ENCODE measurements around the gene NUTM2F. TPM values are rescaled to one million over a fixed set of nuclear protein-coding genes. Genes with fewer than 3 reads are reported as not detected.

Gene NUTM2F
- total RNA-seq, 2 experiments from 2014 or later: not detected

DNA sequence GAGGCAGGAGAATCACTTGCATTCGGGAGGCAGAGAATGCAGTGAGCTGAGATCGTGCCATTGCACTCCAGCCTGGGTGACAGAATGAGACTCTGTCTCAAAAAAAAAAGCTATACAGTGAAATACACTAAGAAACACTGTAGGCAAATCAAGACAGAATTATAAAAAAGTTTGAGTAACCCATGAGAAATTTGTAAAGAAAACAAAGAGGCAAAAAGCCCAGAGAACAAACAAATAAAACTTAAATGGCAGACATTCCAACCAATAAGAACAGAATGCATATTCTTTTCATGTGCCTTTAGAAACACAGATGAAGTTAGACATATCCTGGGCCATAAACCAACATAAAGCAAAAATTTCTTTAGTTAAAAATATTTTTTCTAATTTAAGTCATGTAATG is 38.8 kb downstream of the NUTM2F start:
- no peak for ATAC-seq
- intact Hi-C loops (cut with micrococcal nuclease): no loop called here
- H3K27ac Mint-ChIP-seq: no peak overlapping the region
- no peaks in the 10 kb centered on the region for H3K27me3 Mint-ChIP-seq
- no peaks in the 10 kb centered on the region for H3K4me1 Mint-ChIP-seq (ENCODE audit: low read depth)
- POLR2A ChIA-PET: interaction anchor here (1.0 kb wide), 1 partner anchor 11 kb away, joined by 4 read pairs; no protein-coding TSS in a partner anchor
- H3K36me3 Mint-ChIP-seq (ENCODE audit: low read depth): peaks cover 56% of the 10 kb centered on the region
- no peaks in the 10 kb centered on the region for H3K9me3 Mint-ChIP-seq
- CTCF ChIA-PET: no interaction called here
- TF ChIP-seq, protein P1, sequence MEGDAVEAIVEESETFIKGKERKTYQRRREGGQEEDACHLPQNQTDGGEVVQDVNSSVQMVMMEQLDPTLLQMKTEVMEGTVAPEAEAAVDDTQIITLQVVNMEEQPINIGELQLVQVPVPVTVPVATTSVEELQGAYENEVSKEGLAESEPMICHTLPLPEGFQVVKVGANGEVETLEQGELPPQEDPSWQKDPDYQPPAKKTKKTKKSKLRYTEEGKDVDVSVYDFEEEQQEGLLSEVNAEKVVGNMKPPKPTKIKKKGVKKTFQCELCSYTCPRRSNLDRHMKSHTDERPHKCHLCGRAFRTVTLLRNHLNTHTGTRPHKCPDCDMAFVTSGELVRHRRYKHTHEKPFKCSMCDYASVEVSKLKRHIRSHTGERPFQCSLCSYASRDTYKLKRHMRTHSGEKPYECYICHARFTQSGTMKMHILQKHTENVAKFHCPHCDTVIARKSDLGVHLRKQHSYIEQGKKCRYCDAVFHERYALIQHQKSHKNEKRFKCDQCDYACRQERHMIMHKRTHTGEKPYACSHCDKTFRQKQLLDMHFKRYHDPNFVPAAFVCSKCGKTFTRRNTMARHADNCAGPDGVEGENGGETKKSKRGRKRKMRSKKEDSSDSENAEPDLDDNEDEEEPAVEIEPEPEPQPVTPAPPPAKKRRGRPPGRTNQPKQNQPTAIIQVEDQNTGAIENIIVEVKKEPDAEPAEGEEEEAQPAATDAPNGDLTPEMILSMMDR (IDR thresholded peaks at IDR 0.05): no peak
- no peak for DNase-seq
- H3K4me3 Mint-ChIP-seq: no peak overlapping the region

DNA sequence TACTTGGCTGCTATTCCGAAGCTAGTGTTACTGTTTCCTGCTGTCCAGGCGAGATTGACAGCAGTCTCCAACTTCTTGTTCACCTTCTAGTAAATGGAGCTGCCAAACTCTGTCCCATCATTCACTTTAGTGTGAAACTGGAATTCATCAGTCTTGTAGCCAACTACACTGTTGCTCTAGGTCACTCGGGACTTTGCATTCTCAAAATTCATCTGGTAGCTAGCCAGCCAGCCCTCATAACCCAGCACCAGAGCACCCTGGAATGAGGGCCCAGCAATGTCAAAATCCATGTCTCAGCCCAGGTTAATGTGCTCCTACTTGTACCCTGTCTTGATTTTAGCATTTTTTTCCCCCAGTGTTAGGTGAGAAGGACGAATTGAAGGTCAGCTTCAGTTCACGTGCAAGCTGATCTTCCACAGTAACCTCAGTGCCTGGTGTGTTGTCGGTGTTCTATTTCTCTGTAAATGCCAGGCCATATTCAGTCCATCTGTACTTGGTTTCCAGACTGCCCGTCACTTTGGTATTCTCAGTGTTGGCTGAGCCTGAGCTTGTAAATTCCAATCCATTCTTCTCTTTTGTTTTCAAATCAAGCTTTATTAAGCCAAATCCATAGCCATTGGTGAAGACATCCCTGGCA is 40.4 kb downstream of the NUTM2F start:
- no peaks in the 10 kb centered on the region for H3K4me1 Mint-ChIP-seq (ENCODE audit: low read depth)
- ChIA-PET CTCF (no interaction called here), POLR2A (no interaction called here)
- H3K27ac Mint-ChIP-seq: no peak overlapping the region
- ATAC-seq (no peak), DNase-seq (no peak)
- intact Hi-C loops (cut with micrococcal nuclease): no loop called here
- no peaks in the 10 kb centered on the region for H3K9me3 Mint-ChIP-seq
- no peaks in the 10 kb centered on the region for H3K27me3 Mint-ChIP-seq
- H3K4me3 Mint-ChIP-seq: no peak overlapping the region
- peaks cover 56% of the 10 kb centered on the region for H3K36me3 Mint-ChIP-seq (ENCODE audit: low read depth)
- TF ChIP-seq, protein P1 (IDR thresholded peaks at IDR 0.05): no peak

DNA sequence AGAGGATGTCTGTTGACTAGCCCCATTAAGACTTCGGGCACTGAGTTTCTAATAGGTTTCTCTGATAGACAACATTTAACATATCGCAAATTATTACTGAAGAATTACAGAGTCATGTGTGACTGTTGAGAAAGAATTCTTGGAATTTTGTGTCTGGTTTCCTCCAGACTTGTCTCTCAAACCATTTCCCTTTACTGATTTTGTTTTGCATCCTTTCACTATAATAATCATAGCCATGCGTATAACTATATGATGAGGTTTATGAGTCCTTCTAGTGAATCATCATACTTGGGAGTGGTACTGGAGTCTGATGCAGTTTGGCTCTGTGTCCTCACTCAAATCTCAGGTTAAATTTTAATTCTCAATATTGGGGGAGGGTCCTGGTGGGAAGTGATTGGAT is 42.3 kb downstream of the NUTM2F start:
- H3K9me3 Mint-ChIP-seq: no peaks in the 10 kb centered on the region
- intact Hi-C loops (cut with micrococcal nuclease): no loop called here
- H3K4me1 Mint-ChIP-seq (ENCODE audit: low read depth): no peaks in the 10 kb centered on the region
- ChIA-PET POLR2A (interaction anchor here (0.8 kb wide), 1 partner anchor 204 kb away, joined by 3 read pairs; no protein-coding TSS in a partner anchor), CTCF (no interaction called here)
- H3K27me3 Mint-ChIP-seq: no peaks in the 10 kb centered on the region
- ATAC-seq (no peak), DNase-seq (no peak)
- H3K4me3 Mint-ChIP-seq: no peak overlapping the region
- TF ChIP-seq, protein P1 (IDR thresholded peaks at IDR 0.05): no peak
- H3K27ac Mint-ChIP-seq: no peak overlapping the region
- peaks cover 54% of the 10 kb centered on the region for H3K36me3 Mint-ChIP-seq (ENCODE audit: low read depth)

DNA sequence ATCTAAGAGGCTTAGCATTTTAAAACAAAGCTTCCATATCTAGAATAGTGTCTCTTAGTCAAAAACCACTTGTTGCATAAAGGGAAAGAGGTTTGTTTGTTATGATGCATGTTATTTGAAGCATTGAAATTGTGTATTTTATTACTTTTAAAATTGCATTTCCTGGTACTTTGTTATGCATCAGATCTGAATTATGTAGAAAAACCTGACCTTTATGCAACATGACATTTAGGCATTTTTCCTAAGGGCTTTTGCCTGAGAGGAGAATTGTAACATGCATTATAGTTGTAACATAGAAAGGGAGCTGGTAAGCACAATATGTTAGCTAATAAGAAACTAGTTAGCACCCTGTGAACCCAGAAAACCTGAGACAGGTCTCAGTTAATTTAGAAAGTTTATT is 47.3 kb downstream of the NUTM2F start:
- DNase-seq (no peak), ATAC-seq (no peak)
- H3K27ac Mint-ChIP-seq: no peak overlapping the region
- intact Hi-C loops (cut with micrococcal nuclease): no loop called here
- CTCF ChIA-PET: no interaction called here
- peaks cover 62% of the 10 kb centered on the region for H3K36me3 Mint-ChIP-seq (ENCODE audit: low read depth)
- H3K27me3 Mint-ChIP-seq: no peaks in the 10 kb centered on the region
- TF ChIP-seq, protein P1 (IDR thresholded peaks at IDR 0.05): no peak
- POLR2A ChIA-PET: no interaction called here
- no peak overlapping the region for H3K4me3 Mint-ChIP-seq
- H3K9me3 Mint-ChIP-seq: peaks cover 11% of the 10 kb centered on the region
- peaks cover 5% of the 10 kb centered on the region for H3K4me1 Mint-ChIP-seq (ENCODE audit: low read depth)

DNA sequence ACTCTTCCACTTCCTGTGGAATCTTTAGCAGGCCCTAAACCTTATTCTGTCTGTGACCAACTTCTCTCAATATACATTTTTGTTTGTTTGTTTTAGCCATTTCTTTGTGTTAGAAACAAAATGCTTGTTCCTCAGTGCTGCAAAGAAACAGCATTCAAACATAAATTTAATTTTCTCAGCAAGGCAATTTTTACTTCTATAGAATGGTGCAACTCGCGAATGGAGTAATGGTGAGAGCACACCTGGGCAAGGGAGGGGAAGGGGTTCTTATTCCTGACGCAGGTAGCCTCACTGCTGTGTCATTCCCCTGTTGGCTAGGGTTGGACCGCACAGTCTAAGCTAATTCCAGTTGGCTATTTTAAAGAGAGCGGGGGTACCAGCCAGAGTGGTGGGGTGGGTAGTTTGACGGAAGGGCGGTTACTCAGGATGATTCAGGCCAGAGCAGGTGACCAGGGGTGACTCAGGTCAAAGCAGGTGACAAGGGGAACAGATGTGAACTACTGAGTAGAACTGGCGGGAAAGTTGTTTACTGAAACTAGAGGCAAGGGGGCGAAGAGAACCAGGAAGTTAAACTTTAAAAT is 47.9 kb downstream of the NUTM2F start:
- Mint-ChIP-seq H3K4me1 (ENCODE audit: low read depth) (peaks cover 5% of the 10 kb centered on the region), H3K9me3 (peaks cover 11% of the 10 kb centered on the region), H3K27me3 (no peaks in the 10 kb centered on the region), H3K36me3 (ENCODE audit: low read depth) (peaks cover 61% of the 10 kb centered on the region), H3K4me3 (no peak overlapping the region), H3K27ac (no peak overlapping the region)
- intact Hi-C loops (cut with micrococcal nuclease): no loop called here
- ChIA-PET CTCF (no interaction called here), POLR2A (no interaction called here)
- ATAC-seq (no peak), DNase-seq (no peak)
- TF ChIP-seq, protein P1 (IDR thresholded peaks at IDR 0.05): no peak

Measured in activated CD8-positive, alpha-beta T cell treated with anti-CD3 and anti-CD28 coated beads for 36 hours (primary cell).